Liver (tissue), 9 donors: ENCODE results near the gene CHRNA7. TPM values are rescaled to one million over a fixed set of nuclear protein-coding genes. Genes with fewer than 3 reads are reported as not detected.

Experiments
- DNase-seq: peaks from one replicate; pipeline ENCODE4 v3.0.0-alpha.2; 2017; ENCODE audit warnings: low spot score
- H3K27ac ChIP-seq, 2 donors: one replicate each; pipeline ENCODE4 v1.7.0; 2013; ENCODE audit warnings: inconsistent platforms in 2 of 2, low read length in 2 of 2, control low read depth in 1 of 2, low read depth in 1 of 2, mild to moderate bottlenecking in 1 of 2
- H3K27me3 ChIP-seq, 4 donors: one replicate each; pipeline versions ENCODE4 v1.6.1 to v1.7.0; 2013; ENCODE audit warnings: low read length in 3 of 4, inconsistent platforms in 1 of 4, mild to moderate bottlenecking in 1 of 4, moderate library complexity in 1 of 4; ENCODE audit not compliant: control insufficient read depth in 4 of 4, insufficient read depth in 4 of 4
- H3K36me3 ChIP-seq, 4 donors: one replicate each; pipeline versions ENCODE4 v1.6.1 to v1.7.0; 2013; ENCODE audit warnings: low read length in 3 of 4, mild to moderate bottlenecking in 3 of 4, low read depth in 1 of 4, moderate library complexity in 1 of 4; ENCODE audit not compliant: control insufficient read depth in 4 of 4, insufficient read depth in 3 of 4
- H3K4me1 ChIP-seq, 4 donors: one replicate each; pipeline versions ENCODE4 v1.6.1 to v1.7.0; 2013; ENCODE audit warnings: low read length in 3 of 4, mild to moderate bottlenecking in 3 of 4, moderate library complexity in 1 of 4; ENCODE audit not compliant: control insufficient read depth in 4 of 4, insufficient read depth in 4 of 4
- H3K4me3 ChIP-seq, 3 donors: one replicate each; pipeline versions ENCODE4 v1.6.1 to v1.7.0; 2013; ENCODE audit warnings: low read length in 3 of 3, control low read depth in 1 of 3, low read depth in 1 of 3, mild to moderate bottlenecking in 1 of 3
- H3K9ac ChIP-seq, 2 donors: one replicate each; pipeline ENCODE4 v1.7.0; 2013; ENCODE audit warnings: low read length in 2 of 2, mild to moderate bottlenecking in 2 of 2, moderate library complexity in 2 of 2, control low read depth in 1 of 2, low read depth in 1 of 2
- H3K9me3 ChIP-seq, 4 donors: one replicate each; pipeline versions ENCODE4 v1.6.1 to v1.7.0; 2013; ENCODE audit warnings: low read length in 3 of 4; ENCODE audit not compliant: control insufficient read depth in 4 of 4
- EGR1 ChIP-seq, 2 donors: IDR thresholded peaks; 2 replicates each; pipeline ENCODE4 v1.6.1; 2016 to 2018; ENCODE audit warnings: antibody characterized with exemption in 2 of 2, low read depth in 2 of 2
- FOXA1 ChIP-seq: IDR thresholded peaks from 2 replicates; pipeline ENCODE4 v1.6.1; 2016; ENCODE audit warnings: antibody characterized with exemption
- FOXA2 ChIP-seq: IDR thresholded peaks from 2 replicates; pipeline ENCODE4 v1.6.1; 2016; ENCODE audit warnings: antibody characterized with exemption
- GABPA ChIP-seq, 2 donors: IDR thresholded peaks in 1 of 2; conservative IDR thresholded peaks in 1 of 2; 2 replicates each; pipeline ENCODE4 v1.6.1; 2016; ENCODE audit warnings: antibody characterized with exemption in 2 of 2, mild to moderate bottlenecking in 1 of 2, moderate library complexity in 1 of 2
- HNF4A ChIP-seq, 2 donors: conservative IDR thresholded peaks; 2 replicates each; pipeline ENCODE4 v1.6.1; 2016; ENCODE audit warnings: antibody characterized with exemption in 2 of 2, mild to moderate bottlenecking in 2 of 2
- HNF4G ChIP-seq: IDR thresholded peaks from 2 replicates; pipeline ENCODE4 v1.6.1; 2016; ENCODE audit warnings: antibody characterized with exemption
- JUND ChIP-seq, 2 donors: IDR thresholded peaks; 2 replicates each; pipeline ENCODE4 v1.6.1; 2016; ENCODE audit warnings: antibody characterized with exemption in 2 of 2
- NR2F2 ChIP-seq: IDR thresholded peaks from 2 replicates; pipeline ENCODE4 v1.6.1; 2016; ENCODE audit warnings: antibody characterized with exemption
- RAD21 ChIP-seq, 2 donors: IDR thresholded peaks; 2 replicates each; pipeline ENCODE4 v1.6.1; 2016; ENCODE audit warnings: antibody characterized with exemption in 2 of 2, mild to moderate bottlenecking in 2 of 2
- RXRA ChIP-seq, 2 donors: IDR thresholded peaks; 2 replicates each; pipeline ENCODE4 v1.6.1; 2017 to 2018; ENCODE audit warnings: antibody characterized with exemption in 2 of 2, mild to moderate bottlenecking in 1 of 2
- SP1 ChIP-seq: IDR thresholded peaks from 2 replicates; pipeline ENCODE4 v1.6.1; 2018; ENCODE audit warnings: antibody characterized with exemption, mild to moderate bottlenecking
- TAF1 ChIP-seq: conservative IDR thresholded peaks from 2 replicates; pipeline ENCODE4 v1.6.1; 2016; ENCODE audit warnings: antibody characterized with exemption, mild to moderate bottlenecking
- YY1 ChIP-seq: IDR thresholded peaks from 2 replicates; pipeline ENCODE4 v1.6.1; 2016; ENCODE audit warnings: antibody characterized with exemption, mild to moderate bottlenecking
- WGBS: extraction: QIAGEN DNeasy Blood & Tissue Kit; methylation state at CpG from one replicate; pipeline ENCODE4 v1.1.7; 2013; 5-methylcytosine and 5-hydroxymethylcytosine counted together
- polyA plus RNA-seq, 2 donors: library from polyadenylated mRNA; stranded (reverse) in 1 of 2; unstranded in 1 of 2; fragments of 200-250 nt in 1 of 2; fragments of >200 nt in 1 of 2; fragmentation: Nextera tagmentation in 1 of 2; extraction: Ambion mirVana in 1 of 2; gene quantifications; one replicate each; pipeline versions ENCODE4 v1.2.1 to v1.2.3, GENCODE V29; 2013 to 2015
- total RNA-seq, 2 donors: library from RNA; depleted of rRNA; stranded (reverse); fragments of >200 nt; gene quantifications; one replicate each; pipeline ENCODE4 v1.2.3, GENCODE V29; 2014
- TF ChIP-seq, protein P1 (sequence below): IDR thresholded peaks from 2 replicates; pipeline ENCODE4 v1.6.1; 2016; ENCODE audit warnings: antibody characterized with exemption
- TF ChIP-seq, protein P2 (sequence below): IDR thresholded peaks from 2 replicates; pipeline ENCODE4 v1.6.1; 2016; ENCODE audit warnings: antibody characterized with exemption
- TF ChIP-seq, protein P3 (sequence below): IDR thresholded peaks from 2 replicates; pipeline ENCODE4 v1.6.1; 2016; ENCODE audit warnings: antibody characterized with exemption
- TF ChIP-seq, protein P4 (sequence below): fragments of 150-350 bp; IDR thresholded peaks from 2 replicates; pipeline ENCODE4 v1.5.1; 2017; ENCODE audit warnings: improper control_type of control experiment, low read depth, low read length; ENCODE audit not compliant: missing input control
- TF ChIP-seq, protein P5 (sequence below): IDR thresholded peaks from 2 replicates; pipeline ENCODE4 v1.6.1; 2016; ENCODE audit warnings: antibody characterized with exemption, mild to moderate bottlenecking
- donor health status: healthy.
- donor health status: healthy.
- donor health status: healthy.
- donor health status: healthy.
- donor health status: healthy.

The CHRNA7 gene
- total and polyA plus RNA-seq, 4 donors, result 0.06 to 0.21 (median 0.08) TPM; not detected in 1

DNA sequence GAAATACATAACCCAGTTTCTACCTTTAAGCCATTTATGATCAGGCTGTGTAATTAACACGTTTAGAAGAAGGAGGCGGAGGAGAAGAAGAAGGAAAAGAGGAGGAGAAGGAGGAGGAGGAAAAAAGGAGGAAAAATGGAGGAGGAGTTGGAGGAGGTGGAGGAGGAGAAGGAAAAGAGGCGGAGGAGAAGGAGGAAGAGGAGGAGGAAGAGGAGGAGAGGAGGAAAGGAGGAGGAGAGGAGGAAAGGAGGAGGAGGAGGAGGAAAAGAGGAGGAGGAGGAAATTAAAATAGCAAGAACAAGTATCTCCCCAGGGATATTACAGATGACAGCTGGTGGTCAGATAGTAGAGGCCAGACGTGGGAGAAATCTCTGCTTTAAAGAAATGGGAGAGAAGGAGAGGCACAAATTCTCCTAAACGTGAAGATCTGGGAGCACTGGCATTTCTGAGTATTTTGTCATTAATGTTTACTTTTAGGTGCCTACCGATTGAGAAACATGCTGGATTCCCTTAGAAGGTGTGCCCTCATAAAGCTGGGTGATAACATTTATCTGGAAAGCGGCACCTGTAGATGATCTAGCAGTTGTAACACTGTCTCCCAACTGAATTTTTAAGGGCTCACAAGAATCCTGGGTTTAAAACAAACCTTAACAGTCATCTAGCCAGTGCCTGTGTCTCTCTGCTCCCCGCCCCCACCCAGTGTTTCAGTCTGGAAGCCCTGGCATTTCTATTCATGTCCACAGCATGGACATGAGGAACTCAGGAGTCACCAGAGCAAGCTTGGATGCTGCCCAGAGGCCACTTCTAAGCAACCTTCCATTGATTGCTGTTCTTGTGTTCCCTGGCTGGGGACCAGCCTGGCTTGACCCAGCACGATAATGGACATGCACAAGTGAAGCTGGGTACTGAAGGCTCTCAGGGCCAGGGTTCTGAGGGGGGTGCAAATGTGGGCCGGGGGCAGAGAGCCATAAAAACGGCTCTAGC lies 75.2 kb downstream of the CHRNA7 start:
- H3K27me3 ChIP-seq, result peaks cover 0 to 3% (median 0%) of the 10 kb centered on the region in 4 donors
- DNase-seq, result no peak
- no peaks in the 10 kb centered on the region for H3K4me1 ChIP-seq
- no peaks in the 10 kb centered on the region for H3K36me3 ChIP-seq
- no peak overlapping the region for H3K27ac ChIP-seq
- TF ChIP-seq, protein P1, sequence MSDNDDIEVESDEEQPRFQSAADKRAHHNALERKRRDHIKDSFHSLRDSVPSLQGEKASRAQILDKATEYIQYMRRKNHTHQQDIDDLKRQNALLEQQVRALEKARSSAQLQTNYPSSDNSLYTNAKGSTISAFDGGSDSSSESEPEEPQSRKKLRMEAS, result no peak
- TF ChIP-seq HNF4G, result no peak
- TF ChIP-seq, protein P2, sequence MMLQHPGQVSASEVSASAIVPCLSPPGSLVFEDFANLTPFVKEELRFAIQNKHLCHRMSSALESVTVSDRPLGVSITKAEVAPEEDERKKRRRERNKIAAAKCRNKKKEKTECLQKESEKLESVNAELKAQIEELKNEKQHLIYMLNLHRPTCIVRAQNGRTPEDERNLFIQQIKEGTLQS, result no peak
- TF ChIP-seq, protein P3, sequence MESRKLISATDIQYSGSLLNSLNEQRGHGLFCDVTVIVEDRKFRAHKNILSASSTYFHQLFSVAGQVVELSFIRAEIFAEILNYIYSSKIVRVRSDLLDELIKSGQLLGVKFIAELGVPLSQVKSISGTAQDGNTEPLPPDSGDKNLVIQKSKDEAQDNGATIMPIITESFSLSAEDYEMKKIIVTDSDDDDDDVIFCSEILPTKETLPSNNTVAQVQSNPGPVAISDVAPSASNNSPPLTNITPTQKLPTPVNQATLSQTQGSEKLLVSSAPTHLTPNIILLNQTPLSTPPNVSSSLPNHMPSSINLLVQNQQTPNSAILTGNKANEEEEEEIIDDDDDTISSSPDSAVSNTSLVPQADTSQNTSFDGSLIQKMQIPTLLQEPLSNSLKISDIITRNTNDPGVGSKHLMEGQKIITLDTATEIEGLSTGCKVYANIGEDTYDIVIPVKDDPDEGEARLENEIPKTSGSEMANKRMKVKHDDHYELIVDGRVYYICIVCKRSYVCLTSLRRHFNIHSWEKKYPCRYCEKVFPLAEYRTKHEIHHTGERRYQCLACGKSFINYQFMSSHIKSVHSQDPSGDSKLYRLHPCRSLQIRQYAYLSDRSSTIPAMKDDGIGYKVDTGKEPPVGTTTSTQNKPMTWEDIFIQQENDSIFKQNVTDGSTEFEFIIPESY, result no peak
- no peak for TF ChIP-seq HNF4A (conservative IDR thresholded peaks at IDR 0.05)
- TF ChIP-seq, protein P4, sequence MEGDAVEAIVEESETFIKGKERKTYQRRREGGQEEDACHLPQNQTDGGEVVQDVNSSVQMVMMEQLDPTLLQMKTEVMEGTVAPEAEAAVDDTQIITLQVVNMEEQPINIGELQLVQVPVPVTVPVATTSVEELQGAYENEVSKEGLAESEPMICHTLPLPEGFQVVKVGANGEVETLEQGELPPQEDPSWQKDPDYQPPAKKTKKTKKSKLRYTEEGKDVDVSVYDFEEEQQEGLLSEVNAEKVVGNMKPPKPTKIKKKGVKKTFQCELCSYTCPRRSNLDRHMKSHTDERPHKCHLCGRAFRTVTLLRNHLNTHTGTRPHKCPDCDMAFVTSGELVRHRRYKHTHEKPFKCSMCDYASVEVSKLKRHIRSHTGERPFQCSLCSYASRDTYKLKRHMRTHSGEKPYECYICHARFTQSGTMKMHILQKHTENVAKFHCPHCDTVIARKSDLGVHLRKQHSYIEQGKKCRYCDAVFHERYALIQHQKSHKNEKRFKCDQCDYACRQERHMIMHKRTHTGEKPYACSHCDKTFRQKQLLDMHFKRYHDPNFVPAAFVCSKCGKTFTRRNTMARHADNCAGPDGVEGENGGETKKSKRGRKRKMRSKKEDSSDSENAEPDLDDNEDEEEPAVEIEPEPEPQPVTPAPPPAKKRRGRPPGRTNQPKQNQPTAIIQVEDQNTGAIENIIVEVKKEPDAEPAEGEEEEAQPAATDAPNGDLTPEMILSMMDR, result no peak
- TF ChIP-seq EGR1 (IDR thresholded peaks at IDR 0.05; ENCODE audit: low read depth in 2 of 2), result no peak
- TF ChIP-seq TAF1, result no peak
- TF ChIP-seq YY1, result no peak
- no peak for TF ChIP-seq NR2F2
- TF ChIP-seq RXRA (IDR thresholded peaks at IDR 0.05), result no peak
- no peak for TF ChIP-seq RAD21 (IDR thresholded peaks at IDR 0.05)
- no peak for TF ChIP-seq FOXA2
- no peak for TF ChIP-seq GABPA (IDR thresholded peaks at IDR 0.05 in 1 of 2, conservative IDR thresholded peaks at IDR 0.05 in 1 of 2)
- TF ChIP-seq SP1, result no peak
- no peak for TF ChIP-seq JUND (IDR thresholded peaks at IDR 0.05)
- no peak for TF ChIP-seq FOXA1
- TF ChIP-seq, protein P5, sequence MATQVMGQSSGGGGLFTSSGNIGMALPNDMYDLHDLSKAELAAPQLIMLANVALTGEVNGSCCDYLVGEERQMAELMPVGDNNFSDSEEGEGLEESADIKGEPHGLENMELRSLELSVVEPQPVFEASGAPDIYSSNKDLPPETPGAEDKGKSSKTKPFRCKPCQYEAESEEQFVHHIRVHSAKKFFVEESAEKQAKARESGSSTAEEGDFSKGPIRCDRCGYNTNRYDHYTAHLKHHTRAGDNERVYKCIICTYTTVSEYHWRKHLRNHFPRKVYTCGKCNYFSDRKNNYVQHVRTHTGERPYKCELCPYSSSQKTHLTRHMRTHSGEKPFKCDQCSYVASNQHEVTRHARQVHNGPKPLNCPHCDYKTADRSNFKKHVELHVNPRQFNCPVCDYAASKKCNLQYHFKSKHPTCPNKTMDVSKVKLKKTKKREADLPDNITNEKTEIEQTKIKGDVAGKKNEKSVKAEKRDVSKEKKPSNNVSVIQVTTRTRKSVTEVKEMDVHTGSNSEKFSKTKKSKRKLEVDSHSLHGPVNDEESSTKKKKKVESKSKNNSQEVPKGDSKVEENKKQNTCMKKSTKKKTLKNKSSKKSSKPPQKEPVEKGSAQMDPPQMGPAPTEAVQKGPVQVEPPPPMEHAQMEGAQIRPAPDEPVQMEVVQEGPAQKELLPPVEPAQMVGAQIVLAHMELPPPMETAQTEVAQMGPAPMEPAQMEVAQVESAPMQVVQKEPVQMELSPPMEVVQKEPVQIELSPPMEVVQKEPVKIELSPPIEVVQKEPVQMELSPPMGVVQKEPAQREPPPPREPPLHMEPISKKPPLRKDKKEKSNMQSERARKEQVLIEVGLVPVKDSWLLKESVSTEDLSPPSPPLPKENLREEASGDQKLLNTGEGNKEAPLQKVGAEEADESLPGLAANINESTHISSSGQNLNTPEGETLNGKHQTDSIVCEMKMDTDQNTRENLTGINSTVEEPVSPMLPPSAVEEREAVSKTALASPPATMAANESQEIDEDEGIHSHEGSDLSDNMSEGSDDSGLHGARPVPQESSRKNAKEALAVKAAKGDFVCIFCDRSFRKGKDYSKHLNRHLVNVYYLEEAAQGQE, result no peak
- no peak overlapping the region for H3K4me3 ChIP-seq
- H3K9ac ChIP-seq, result no peak overlapping the region
- no peaks in the 10 kb centered on the region for H3K9me3 ChIP-seq
- 58% methylated on average over 11 of the region's 11 CpGs for WGBS
